SK-N-SH treated with all-trans-retinoic acid at 6 μM for 48 hours (cell line): ENCODE results near the gene MUC3A.

Experiments used
- CSDC2 ChIP-seq: fragments of 250-450 bp; sonication (Bioruptor Pico); IDR thresholded peaks from 2 replicates; pipeline ENCODE4 v1.5.0; 2020; ENCODE audit warnings: mild to moderate bottlenecking, moderate library complexity
- ESRRG ChIP-seq: fragments of 250-450 bp; sonication (Bioruptor Pico); IDR thresholded peaks from 2 replicates; pipeline ENCODE4 v1.6.1; 2021; ENCODE audit warnings: mild to moderate bottlenecking
- PPARA ChIP-seq: fragments of 250-450 bp; sonication (Bioruptor Pico); IDR thresholded peaks from 2 replicates; pipeline ENCODE4 v1.5.0; 2020; ENCODE audit warnings: mild to moderate bottlenecking, borderline replicate concordance
- RARB ChIP-seq: fragments of 250-450 bp; sonication (Bioruptor Pico); IDR thresholded peaks from 2 replicates; pipeline ENCODE4 v1.8.0; 2021; ENCODE audit warnings: mild to moderate bottlenecking, moderate library complexity
- ZC3H10 ChIP-seq: fragments of 250-450 bp; sonication (Bioruptor Pico); IDR thresholded peaks from 2 replicates; pipeline ENCODE4 v1.5.1; 2021; ENCODE audit warnings: mild to moderate bottlenecking, moderate library complexity
- ZFP3 ChIP-seq: fragments of 250-450 bp; sonication (Bioruptor Pico); IDR thresholded peaks from 2 replicates; pipeline ENCODE4 v1.5.0; 2020; ENCODE audit warnings: mild to moderate bottlenecking, moderate library complexity
- ZFP30 ChIP-seq: fragments of 450-650 bp; formaldehyde crosslinking; IDR thresholded peaks from 2 replicates; pipeline ENCODE4 v1.5.0; 2022; ENCODE audit warnings: mild to moderate bottlenecking, moderate library complexity
- TF ChIP-seq, protein P1 (sequence below): fragments of 250-450 bp; sonication (Bioruptor Pico); IDR thresholded peaks from 2 replicates; pipeline ENCODE4 v1.8.0; 2020; ENCODE audit warnings: mild to moderate bottlenecking, moderate library complexity, borderline replicate concordance
- TF ChIP-seq, protein P2 (sequence below): fragments of 250-450 bp; sonication (Bioruptor Pico); IDR thresholded peaks from 2 replicates; pipeline ENCODE4 v1.5.1; 2020; ENCODE audit warnings: low read depth, mild to moderate bottlenecking, moderate library complexity
- TF ChIP-seq, protein P3 (sequence below): fragments of 250-450 bp; sonication (Bioruptor Pico); IDR thresholded peaks from 2 replicates; pipeline ENCODE4 v1.8.0; 2021; ENCODE audit warnings: low read depth, mild to moderate bottlenecking, moderate library complexity, borderline replicate concordance

DNA sequence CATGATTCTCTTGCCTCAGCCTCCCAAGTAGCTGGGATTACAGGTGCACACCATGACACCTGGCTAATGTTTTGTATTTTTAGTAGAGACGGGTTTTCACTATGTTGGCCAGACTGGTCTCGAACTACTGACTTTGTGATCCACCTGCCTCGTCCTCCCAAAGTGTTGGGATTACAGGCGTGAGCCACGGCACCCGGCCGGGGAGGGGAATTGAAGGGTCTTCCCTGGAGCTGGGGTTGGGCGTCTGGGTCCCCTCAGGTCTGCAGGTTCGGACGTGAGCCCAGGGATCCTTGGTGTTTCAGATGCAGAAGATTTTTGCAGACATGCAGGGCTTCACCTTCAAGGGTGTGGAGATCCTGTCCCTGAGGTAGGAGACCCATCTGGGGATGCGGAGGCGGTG is 14.1 kb downstream of the MUC3A start:
- TF ChIP-seq, protein P1, sequence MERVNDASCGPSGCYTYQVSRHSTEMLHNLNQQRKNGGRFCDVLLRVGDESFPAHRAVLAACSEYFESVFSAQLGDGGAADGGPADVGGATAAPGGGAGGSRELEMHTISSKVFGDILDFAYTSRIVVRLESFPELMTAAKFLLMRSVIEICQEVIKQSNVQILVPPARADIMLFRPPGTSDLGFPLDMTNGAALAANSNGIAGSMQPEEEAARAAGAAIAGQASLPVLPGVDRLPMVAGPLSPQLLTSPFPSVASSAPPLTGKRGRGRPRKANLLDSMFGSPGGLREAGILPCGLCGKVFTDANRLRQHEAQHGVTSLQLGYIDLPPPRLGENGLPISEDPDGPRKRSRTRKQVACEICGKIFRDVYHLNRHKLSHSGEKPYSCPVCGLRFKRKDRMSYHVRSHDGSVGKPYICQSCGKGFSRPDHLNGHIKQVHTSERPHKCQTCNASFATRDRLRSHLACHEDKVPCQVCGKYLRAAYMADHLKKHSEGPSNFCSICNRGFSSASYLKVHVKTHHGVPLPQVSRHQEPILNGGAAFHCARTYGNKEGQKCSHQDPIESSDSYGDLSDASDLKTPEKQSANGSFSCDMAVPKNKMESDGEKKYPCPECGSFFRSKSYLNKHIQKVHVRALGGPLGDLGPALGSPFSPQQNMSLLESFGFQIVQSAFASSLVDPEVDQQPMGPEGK (CRISPR knock-in tag), result no peak
- TF ChIP-seq PPARA (CRISPR knock-in tag) (no peak), ZFP3 (CRISPR knock-in tag) (no peak), RARB (CRISPR knock-in tag) (no peak), ZFP30 (CRISPR knock-in tag) (no peak), ESRRG (no peak), CSDC2 (CRISPR knock-in tag) (no peak), ZC3H10 (CRISPR knock-in tag) (no peak)
- TF ChIP-seq, protein P2, sequence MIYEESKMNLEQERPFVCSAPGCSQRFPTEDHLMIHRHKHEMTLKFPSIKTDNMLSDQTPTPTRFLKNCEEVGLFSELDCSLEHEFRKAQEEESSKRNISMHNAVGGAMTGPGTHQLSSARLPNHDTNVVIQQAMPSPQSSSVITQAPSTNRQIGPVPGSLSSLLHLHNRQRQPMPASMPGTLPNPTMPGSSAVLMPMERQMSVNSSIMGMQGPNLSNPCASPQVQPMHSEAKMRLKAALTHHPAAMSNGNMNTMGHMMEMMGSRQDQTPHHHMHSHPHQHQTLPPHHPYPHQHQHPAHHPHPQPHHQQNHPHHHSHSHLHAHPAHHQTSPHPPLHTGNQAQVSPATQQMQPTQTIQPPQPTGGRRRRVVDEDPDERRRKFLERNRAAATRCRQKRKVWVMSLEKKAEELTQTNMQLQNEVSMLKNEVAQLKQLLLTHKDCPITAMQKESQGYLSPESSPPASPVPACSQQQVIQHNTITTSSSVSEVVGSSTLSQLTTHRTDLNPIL (CRISPR knock-in tag), result no peak
- TF ChIP-seq, protein P3, sequence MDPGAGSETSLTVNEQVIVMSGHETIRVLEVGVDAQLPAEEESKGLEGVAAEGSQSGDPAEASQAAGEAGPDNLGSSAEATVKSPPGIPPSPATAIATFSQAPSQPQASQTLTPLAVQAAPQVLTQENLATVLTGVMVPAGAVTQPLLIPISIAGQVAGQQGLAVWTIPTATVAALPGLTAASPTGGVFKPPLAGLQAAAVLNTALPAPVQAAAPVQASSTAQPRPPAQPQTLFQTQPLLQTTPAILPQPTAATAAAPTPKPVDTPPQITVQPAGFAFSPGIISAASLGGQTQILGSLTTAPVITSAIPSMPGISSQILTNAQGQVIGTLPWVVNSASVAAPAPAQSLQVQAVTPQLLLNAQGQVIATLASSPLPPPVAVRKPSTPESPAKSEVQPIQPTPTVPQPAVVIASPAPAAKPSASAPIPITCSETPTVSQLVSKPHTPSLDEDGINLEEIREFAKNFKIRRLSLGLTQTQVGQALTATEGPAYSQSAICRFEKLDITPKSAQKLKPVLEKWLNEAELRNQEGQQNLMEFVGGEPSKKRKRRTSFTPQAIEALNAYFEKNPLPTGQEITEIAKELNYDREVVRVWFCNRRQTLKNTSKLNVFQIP (CRISPR knock-in tag), result no peak
